K562 (cell line): ENCODE data around the gene SAMD9. TPM values are rescaled to one million over a fixed set of nuclear protein-coding genes. Genes with fewer than 3 reads are reported as not detected.

Experiments
- ARNT ChIP-seq, 2 experiments: fragments of 450-650 bp; IDR thresholded peaks; 2 replicates each; pipeline ENCODE4 v1.6.1; 2016; ENCODE audit warnings: mild to moderate bottlenecking in 1 of 2
- BRD9 ChIP-seq: fragments of 450-650 bp; IDR thresholded peaks from 2 replicates; pipeline ENCODE4 v1.6.1; 2018; ENCODE audit warnings: low read depth; ENCODE audit not compliant: partially characterized antibody
- CTCF ChIP-seq, 3 experiments: IDR thresholded peaks in 2 of 3; conservative IDR thresholded peaks in 1 of 3; 2 replicates each; pipeline ENCODE4 v1.5.1; 2011 to 2012; ENCODE audit warnings: low read length in 3 of 3, mild to moderate bottlenecking in 3 of 3, control low read depth in 2 of 3, improper control_type of control experiment in 1 of 3, inconsistent platforms in 1 of 3, low read depth in 1 of 3, mixed read lengths in 1 of 3, moderate library complexity in 1 of 3; ENCODE audit not compliant: insufficient read depth in 2 of 3
- EWSR1 ChIP-seq: fragments of 450-650 bp; IDR thresholded peaks from 2 replicates; pipeline ENCODE4 v1.6.1; 2018; ENCODE audit warnings: borderline replicate concordance, mild to moderate bottlenecking, low read depth, moderate library complexity; ENCODE audit not compliant: partially characterized antibody
- GTF2F1 ChIP-seq: IDR thresholded peaks from 2 replicates; pipeline ENCODE4 v1.6.1; 2011; ENCODE audit warnings: low read depth, low read length, improper control_type of control experiment
- IFI16 ChIP-seq: fragments of 250-450 bp; sonication (Bioruptor Pico); IDR thresholded peaks from 2 replicates; pipeline ENCODE4 v2.1.2; 2022; ENCODE audit warnings: mild to moderate bottlenecking, inconsistent platforms
- KLF16 ChIP-seq: IDR thresholded peaks from 2 replicates; pipeline ENCODE4 v1.6.1; 2016; ENCODE audit warnings: antibody characterized with exemption
- PPARD ChIP-seq: fragments of 250-450 bp; sonication (Bioruptor Pico); IDR thresholded peaks from 2 replicates; pipeline ENCODE4 v1.8.0; 2022; ENCODE audit warnings: inconsistent platforms, mild to moderate bottlenecking, moderate library complexity
- RREB1 ChIP-seq: fragments of 250-450 bp; sonication (Bioruptor Pico); IDR thresholded peaks from 2 replicates; pipeline ENCODE4 v1.4.0; 2020
- SRSF3 ChIP-seq: fragments of 200-400 bp; formaldehyde crosslinking; IDR thresholded peaks from 2 replicates; pipeline ENCODE4 v1.6.1; 2016; ENCODE audit warnings: mild to moderate bottlenecking, low read length, moderate library complexity; ENCODE audit not compliant: insufficient read depth
- SRSF9 ChIP-seq: fragments of 200-400 bp; formaldehyde crosslinking; IDR thresholded peaks from 2 replicates; pipeline ENCODE4 v1.6.1; 2017; ENCODE audit warnings: low read depth, low read length, borderline replicate concordance
- ZFX ChIP-seq: sonication (generic); formaldehyde crosslinking; IDR thresholded peaks from 2 replicates; pipeline ENCODE4 v1.8.0; 2022; ENCODE audit warnings: mild to moderate bottlenecking, missing genetic modification reagents, moderate library complexity
- ZKSCAN3 ChIP-seq: fragments of 250-450 bp; sonication (Bioruptor Pico); IDR thresholded peaks from 2 replicates; pipeline ENCODE4 v1.4.0; 2020
- ZNF766 ChIP-seq: fragments of 200-800 bp; sonication (Bioruptor generic); conservative IDR thresholded peaks from 2 replicates; pipeline ENCODE4 v1.6.1; 2016; ENCODE audit warnings: missing genetic modification characterization, missing compliant biosample characterization
- polyA plus RNA-seq, 8 experiments: library from polyadenylated mRNA; depleted of rRNA in 4 of 8; stranded (reverse) in 5 of 8; unstranded in 3 of 8; fragments of >200 nt; fragmentation: Nextera tagmentation in 2 of 8; fragmentation: Illumina TruSeq in 1 of 8; extraction: Ambion mirVana in 2 of 8; extraction: Trizol in 1 of 8; gene quantifications; 2 replicates each; pipeline versions ENCODE4 v1.2.1 to v1.2.3, GENCODE V29; 2011 to 2014; ENCODE audit warnings: inconsistent platforms in 1 of 8, missing spikeins in 1 of 8
- total RNA-seq, 7 experiments: library from RNA; depleted of rRNA in 6 of 7; stranded (reverse); fragments of >200 nt in 6 of 7; fragmentation: Illumina TruSeq in 2 of 7; extraction: Trizol in 2 of 7; gene quantifications; 2 replicates each; pipeline versions ENCODE4 v1.2.1 to v1.2.3, GENCODE V29; 2011 to 2021; ENCODE audit warnings: low replicate concordance in 1 of 7
- TF ChIP-seq, protein P1 (sequence below), 2 experiments: fragments of 450-650 bp in 1 of 2; IDR thresholded peaks; 2 replicates each; pipeline ENCODE4 v1.6.1; 2011 to 2017; ENCODE audit warnings: low read depth in 2 of 2, antibody characterized with exemption in 1 of 2, borderline replicate concordance in 1 of 2, low read length in 1 of 2, mild to moderate bottlenecking in 1 of 2, mixed read lengths in 1 of 2; ENCODE audit not compliant: control insufficient read depth in 1 of 2

The SAMD9 gene
- total and polyA plus RNA-seq, 9 of the 15 experiments (the other 6 are each of a cell fraction or from before 2014, with no cell fraction given) = 1.0 to 4.0 (median 1.9) TPM

- TF ChIP-seq, protein P1, sequence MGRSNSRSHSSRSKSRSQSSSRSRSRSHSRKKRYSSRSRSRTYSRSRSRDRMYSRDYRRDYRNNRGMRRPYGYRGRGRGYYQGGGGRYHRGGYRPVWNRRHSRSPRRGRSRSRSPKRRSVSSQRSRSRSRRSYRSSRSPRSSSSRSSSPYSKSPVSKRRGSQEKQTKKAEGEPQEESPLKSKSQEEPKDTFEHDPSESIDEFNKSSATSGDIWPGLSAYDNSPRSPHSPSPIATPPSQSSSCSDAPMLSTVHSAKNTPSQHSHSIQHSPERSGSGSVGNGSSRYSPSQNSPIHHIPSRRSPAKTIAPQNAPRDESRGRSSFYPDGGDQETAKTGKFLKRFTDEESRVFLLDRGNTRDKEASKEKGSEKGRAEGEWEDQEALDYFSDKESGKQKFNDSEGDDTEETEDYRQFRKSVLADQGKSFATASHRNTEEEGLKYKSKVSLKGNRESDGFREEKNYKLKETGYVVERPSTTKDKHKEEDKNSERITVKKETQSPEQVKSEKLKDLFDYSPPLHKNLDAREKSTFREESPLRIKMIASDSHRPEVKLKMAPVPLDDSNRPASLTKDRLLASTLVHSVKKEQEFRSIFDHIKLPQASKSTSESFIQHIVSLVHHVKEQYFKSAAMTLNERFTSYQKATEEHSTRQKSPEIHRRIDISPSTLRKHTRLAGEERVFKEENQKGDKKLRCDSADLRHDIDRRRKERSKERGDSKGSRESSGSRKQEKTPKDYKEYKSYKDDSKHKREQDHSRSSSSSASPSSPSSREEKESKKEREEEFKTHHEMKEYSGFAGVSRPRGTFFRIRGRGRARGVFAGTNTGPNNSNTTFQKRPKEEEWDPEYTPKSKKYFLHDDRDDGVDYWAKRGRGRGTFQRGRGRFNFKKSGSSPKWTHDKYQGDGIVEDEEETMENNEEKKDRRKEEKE (IDR thresholded peaks at IDR 0.05; ENCODE audit: borderline replicate concordance in 1 of 2, control insufficient read depth in 1 of 2, low read depth in 2 of 2, low read length in 1 of 2) = no peak; a peak in 1 of 4 replicates
- TF ChIP-seq GTF2F1 = no peak
- peak; percentile 14 to 53; a peak in 2 of 4 replicates for TF ChIP-seq ARNT (IDR thresholded peaks at IDR 0.05)
- TF ChIP-seq IFI16 (CRISPR knock-in tag) = no peak
- TF ChIP-seq BRD9 = peak; percentile 46
- TF ChIP-seq ZFX (CRISPR knock-in tag) = no peak
- no peak for TF ChIP-seq SRSF3
- TF ChIP-seq ZKSCAN3 = no peak
- no peak for TF ChIP-seq KLF16
- no peak for TF ChIP-seq CTCF (IDR thresholded peaks at IDR 0.05 in 2 of 3, conservative IDR thresholded peaks at IDR 0.05 in 1 of 3; ENCODE audit: insufficient read depth in 2 of 3, low read depth in 1 of 3, low read length in 3 of 3)
- TF ChIP-seq PPARD = no peak
- TF ChIP-seq SRSF9 = no peak
- no peak for TF ChIP-seq EWSR1
- no peak for TF ChIP-seq RREB1 (CRISPR knock-in tag)
- no peak for TF ChIP-seq ZNF766 (CRISPR knock-in tag)
Observed at GRCh38 chr7:93053209-93053948, 64.4 kb downstream of the SAMD9 start (continued).
